Fibroblast of skin of left biceps (primary cell): ENCODE measurements around the gene MAP6.
"Not testable (repeated sequence)": the region's sequence is repeated elsewhere in the genome, so short reads cannot be mapped to it uniquely, and the experiment has no call there.

Experiments used
- DNase-seq, 2 experiments: peaks; one replicate each; pipeline ENCODE4 v3.0.0-alpha.2; 2013; ENCODE audit warnings: low read depth in 2 of 2

Gene MAP6

DNA sequence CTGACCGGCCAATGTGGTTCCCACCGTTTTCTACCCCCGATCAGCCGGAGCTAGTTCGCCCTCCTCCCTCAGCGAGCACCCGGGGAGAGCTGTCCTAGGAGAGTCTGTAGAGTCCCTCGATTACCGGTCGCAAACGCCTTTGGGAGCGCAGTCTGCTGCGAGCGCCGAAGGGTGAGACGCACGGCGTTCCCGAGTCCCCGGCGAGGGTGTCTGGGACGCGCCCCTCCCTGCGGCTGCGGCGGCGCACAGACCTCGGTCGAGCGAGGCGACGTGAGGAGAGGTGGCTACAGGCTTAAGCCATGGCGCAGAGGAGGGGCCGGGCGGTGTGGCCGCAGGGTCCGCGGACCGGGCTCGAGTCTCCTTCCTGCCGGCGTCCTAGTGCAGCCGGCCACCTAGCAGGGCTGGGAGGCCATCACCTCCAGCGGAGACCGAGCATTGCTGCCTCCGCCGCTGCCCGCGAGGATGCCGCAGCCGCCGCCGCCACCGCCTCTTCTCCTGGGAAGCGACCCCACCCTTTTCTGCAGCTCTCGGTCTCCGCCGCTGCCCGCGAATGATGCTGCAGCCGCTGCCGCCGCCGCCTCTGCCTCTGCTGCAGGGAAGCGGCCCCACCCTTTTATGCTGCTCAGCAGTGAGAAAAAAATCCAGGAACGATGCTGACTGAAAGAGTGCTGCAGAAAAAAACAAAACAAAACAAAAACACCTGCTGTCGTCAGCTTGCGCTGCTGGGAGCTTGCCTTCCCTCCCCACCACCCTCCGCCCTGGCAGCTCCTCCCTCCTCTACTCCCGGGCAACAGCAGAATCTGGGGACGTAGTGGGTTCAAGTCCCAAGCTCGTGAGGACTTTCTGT is at the start of gene MAP6:
MAP6 (minus strand) TSS at position 588 of the 847 bp plus-strand sequence. CDS start 669 bp downstream, outside the sequence.
- no peak for DNase-seq

DNA sequence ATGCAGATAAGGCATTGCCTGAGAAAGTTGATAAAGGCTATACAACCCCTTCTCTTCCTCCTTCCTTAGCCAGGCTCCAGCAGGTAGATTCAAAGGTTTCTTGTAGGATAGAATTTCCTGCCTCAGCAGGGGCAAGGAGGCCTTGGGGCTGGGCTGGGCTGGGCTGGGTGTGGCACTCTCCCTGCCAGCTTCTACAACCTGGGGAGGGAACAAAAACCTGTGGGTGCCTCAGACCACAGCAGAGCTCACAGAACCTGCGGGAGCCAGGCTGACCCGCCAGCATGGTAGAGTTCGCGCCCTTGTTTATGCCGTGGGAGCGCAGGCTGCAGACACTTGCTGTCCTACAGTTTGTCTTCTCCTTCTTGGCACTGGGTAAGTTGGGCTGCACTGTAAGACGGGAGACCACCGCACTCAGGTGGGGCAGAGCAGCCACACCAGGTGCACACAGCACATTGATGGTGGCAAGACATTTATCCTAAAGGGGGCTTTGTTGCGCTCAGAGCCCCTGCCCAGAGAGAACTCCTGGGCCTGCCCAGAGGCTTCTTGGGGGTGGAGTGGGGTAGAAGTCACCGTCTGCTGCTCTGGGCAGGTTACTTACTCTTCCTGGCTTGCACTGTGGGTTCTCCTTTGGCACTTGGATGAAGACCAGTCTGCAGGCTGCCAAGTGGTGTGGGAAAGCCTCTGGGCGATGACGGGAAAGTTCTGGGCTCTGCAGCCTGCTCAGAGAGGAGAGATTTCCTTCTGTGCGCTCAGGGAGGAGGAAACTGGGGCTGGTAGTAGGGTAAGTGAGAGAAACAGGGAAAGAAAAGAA is 49.0 kb upstream of the MAP6 start, which contains the start of gene MOGAT2:
MOGAT2 (plus strand) TSS at position 231 of the 811 bp plus-strand sequence; CDS start at position 282, 51 bp downstream.
- DNase-seq = no peak

DNA sequence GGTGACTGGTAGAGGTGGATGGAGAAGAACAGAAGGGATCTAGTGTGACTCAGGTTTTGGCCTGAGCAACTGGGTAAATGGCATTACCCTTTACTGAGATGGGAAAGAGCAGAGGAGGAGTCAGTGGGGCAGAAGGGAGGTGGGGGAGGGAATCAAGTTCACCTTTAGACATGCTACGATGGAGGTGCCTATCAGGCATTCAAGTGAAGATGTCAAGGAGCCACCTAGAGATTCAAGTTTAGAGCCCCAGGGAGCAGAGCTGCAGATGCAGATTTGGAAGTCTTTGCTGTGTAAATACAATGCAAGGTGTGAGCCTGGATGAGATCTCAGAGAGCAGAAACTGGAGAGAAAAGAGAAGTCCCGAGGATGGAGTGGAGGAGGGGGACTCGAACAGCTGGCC is 47.8 kb upstream of the MAP6 start:
- no peak for DNase-seq

DNA sequence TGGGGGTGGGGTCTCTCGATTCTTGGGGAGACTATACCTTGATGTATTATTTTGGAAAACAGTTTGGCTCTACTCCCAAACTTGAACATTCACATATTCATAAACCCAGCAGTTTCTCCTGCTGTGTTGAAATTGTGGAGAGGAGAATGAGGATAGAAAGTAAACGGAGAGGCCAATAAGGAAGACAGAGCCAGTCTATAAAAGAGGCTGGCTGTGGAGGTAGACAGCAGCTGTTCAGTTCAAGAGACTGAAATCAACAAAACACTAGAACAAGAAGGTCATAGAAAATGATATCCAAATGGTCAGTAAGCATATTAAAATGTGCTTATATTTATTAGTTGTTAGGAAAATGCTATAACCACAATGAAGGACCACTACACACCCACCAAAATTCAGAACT is 46.9 kb upstream of the MAP6 start:
- no peak for DNase-seq

DNA sequence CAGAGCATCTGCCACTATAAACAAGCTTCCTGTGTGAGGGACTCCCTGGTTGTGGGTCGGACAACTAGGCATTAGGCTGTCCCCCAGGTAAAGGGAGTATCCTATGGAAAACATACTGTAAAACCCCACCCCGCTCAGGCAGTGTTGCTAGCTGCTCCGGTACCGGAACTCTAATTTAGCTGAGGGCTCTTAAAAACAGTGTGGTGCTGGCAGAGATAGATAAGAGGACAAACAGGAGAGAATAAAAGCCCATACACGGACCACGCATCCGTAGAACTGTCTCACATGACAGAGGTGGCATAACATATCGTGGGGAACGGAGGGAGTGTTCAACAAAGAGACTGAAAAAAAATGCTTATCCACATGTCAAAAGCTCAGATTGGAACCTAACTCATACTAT is 45.4 kb upstream of the MAP6 start:
- DNase-seq = no peak

DNA sequence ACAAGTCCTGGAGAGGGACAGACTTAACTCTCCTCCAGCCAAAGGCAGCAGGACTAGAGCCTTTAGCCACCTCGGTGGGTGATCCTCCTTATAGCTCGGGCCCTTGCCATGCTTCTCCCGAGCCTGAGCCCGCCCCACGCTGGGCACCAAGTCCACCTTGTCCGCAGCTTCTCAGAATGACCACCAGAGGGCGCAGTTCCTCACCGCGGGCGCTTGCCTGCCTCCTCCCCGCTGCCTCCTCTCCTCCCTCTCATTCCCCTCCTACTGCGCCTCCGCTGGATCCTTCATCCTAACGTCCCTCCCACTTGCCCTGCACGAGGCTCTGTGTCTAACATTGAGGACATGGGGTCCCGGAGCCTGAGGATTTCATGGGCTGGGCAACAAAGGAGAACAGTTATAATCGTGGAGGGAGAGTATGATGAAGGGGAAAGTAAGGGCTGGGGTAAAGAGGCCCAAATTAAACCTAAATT is 37.5 kb upstream of the MAP6 start:
- peak; percentile 14 to 15 for DNase-seq

DNA sequence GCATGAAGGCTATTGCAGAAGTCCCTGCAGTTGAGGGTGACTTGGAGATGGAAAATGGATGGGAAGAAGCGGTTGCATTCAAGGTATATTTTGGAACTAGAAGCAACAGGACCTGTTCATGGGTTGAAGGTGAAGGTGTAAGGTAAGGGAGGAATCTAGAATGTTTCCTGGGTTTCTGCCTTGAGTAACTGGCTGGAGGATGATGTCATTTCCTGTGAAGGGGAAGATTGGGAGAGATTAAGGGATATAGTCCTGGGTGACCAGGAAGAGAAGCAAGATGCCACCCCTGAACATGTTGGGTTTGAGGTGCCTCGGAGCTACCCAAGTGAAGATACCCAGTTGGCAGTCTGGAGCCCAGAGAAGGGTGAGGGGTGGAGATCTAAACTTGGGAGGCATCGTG is 36.7 kb upstream of the MAP6 start:
- DNase-seq = no peak

DNA sequence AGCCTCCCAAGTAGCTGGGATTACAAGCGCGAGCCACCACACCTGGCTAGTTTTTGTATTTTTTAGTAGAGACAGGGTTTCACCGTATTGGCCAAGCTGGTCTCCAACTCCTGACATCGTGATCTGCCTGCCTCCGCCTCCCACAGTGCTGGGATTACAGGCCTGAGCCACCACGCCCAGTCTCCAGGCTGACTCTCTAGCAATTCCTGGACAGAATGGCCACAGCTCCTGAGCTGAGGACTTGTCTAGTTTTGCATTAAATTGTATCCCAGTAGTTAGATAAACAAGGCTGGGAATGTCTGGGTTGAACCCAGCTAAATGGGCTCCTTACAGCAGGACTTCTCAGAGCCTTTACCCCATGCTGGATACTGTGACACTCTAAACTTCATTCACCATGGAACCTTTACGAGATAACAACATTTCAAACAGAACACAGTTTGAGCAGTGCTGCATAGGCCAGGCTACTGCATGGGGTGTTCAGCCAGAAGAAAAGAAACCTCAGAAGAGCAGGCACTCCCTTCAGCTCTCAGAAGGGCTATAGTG is 34.9 kb upstream of the MAP6 start:
- no peak for DNase-seq

DNA sequence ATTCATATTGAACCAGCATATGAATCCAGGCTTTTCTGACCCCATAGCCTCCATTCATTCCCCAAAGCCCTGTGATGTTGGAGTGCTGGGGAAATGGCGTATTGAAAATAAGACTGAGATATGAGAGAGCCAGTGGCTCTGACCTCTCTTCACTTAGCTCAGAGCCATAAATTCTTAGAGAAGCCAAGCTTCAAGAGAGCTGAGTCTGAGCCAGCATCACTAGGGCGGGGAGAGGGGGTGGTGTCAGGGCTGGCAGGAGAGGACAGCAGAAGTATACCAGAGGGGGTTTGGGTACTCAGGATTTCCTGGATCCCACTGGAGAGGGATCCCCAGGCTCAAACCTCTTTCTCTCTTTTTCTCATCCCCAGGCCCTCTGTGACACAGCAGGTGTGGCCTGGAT is 32.1 kb upstream of the MAP6 start:
- no peak for DNase-seq

DNA sequence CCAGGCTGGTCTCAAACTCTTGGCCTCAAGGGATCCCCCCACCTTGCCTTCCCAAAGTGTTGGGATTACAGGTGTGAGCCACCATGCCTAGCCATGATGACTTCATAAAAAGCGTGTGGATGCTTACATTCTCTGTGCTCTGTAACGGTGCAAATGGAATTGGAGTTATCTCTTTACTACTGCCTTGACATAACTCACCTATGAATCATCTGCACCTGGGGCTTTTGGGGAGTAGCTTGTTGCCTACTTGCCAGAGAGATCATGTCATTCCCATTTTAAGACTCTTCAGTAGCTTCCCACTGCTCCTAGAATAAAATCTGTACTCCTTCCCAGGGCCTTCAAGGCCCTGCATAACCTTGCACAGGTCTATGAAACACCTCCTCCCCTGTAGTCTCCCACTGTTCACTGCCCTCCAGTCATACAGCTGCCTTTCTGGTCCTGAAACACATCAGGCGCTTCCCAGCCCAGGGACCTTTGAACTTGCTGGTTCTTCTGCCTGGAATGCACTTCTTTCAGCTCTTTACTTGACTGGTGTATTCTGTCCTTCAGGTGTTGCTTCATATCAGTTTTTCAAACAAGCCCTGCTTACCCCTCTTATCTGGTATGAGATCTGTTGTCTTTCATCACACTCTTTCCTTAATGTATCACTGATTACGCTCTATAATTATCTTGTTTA is 29.2 kb upstream of the MAP6 start:
- DNase-seq = no peak

DNA sequence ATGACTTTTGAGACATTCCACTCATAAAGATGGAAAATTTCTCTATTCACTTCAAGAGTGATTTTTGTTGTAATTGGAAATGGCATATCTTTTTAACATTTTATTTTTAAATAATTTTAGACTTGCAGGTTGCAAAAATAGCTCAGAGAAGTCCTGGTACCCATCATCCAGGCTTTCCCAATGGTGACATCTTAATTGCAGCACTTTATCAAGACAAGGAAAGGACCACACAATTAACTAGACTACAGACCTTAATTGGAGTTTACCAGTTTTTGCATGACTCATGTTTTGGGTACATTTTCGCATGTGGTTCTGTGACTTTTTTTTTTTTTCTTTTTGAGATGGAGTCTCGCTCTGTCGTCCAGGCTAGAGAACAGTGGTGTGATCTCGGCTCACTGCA is 23.0 kb upstream of the MAP6 start:
- no peak for DNase-seq

DNA sequence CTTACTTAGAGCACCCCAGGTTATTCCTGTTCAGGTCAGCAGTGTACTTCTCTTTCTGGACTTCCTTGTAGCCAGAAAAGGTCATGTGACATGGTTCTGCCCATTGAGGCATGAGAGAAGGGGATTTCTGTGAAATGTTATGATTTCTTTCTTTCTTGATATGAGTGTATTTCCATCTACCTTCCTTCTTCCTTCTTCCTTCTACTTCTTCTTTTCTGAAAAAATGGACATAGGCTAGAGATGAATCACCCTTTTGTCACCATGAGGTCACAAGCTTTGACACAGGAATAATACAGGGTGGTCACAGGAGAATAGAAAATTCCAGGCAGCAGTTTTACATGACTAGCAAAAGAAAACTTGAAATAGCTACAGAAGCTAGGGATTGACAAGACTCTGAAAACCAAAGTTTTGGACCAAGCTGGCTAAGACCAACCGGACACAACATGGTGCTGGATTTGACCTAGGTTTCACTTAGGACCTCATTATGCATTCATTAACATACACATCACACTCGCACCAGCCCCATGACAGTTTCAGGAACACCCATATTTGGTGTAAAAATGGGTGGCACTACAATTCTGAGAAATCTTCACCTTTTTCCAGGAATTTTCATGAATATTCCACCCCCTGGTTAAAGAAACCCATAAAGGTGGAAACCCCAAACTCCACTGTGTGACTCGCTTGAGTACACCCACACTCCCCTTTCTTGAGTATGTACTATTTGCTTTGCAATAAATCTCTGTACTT is 21.2 kb upstream of the MAP6 start:
- DNase-seq = no peak

DNA sequence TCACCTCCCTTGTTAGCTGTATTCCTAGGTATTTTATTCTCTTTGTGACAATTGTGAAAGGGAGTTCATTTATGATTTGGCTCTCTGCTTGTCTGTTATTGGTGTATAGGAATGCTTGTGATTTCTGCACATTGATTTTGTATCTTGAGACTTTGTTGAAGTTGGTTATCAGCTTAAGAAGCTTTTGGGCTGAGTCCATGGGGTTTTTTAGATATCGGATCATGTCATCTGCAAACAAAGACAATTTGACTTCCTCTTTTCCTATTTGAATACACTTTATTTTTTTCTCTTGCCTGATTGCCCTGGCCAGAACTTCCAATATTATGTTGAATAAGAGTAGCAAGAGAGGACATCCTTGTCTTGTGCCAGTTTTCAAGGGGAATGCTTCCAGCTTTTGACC is 15.0 kb upstream of the MAP6 start:
- DNase-seq = not testable (repeated sequence)

DNA sequence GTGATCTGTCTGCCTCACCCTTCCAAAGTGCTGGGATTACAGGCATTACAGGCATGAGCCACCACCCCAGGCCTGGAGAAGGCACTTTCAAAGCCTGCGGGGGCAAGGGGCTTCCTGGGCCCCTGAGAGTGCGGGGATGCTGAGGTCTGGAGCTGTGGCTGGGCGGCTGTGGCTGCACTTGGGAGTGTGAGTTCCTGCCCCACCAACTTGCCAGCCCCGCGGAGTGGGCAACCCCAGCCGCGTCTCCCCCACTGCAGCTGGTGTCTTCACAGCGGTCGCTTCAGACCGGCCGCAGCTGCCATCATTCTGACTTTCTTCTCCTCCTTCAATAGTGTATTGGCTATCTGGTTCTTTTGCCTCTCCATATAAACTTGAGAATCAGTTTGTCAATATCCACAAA is 10.7 kb upstream of the MAP6 start:
- no peak for DNase-seq

DNA sequence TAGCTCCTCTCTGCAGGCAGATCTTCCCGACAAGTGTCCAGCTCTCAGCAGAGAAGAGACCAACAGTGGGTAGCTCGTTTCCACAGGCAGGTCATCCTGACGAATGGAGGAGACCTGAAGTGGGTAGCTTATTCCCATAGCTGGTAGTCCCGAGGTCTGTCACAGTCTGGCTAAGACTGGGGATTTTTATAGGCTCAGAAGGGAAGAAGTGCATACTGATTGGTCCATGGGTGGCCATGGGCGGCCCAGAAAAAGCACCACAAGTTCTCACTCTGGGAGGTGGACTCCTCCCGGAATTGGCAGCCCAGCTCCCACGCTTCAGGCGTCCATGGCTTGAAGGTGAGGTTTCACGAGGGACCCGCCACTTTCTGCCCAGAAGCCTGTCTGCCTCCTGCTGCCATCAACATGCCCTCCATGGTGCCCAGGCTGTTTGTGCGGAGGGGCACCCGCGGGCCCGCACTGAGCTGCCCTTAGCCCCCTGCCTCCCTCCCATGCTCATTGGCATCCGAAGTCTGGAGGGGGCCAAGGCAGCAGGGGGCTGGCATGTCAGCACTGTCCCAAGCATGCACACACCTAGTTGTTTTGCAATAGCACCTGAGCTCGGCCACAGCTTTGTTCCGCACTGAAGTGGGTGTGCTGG is 9.9 kb upstream of the MAP6 start:
- no peak for DNase-seq

DNA sequence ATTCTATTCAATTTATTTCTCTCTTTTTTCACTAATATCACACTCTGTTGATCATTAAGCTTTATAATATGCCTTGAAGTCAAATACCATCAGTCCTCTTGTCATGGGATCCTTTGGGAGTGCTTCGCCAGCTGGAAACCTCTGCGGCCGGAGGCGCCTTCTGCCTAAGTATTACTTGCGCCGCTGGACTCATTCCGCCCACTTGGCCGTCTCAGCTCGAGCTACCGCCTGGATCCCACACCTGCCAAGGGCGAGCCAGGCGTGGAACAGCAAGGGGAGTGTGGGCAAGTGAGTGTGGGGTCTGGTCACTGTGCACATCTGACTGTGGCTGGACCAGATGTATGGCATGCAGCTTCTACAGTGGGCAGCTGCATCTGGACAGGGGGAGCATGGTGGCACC is 9.1 kb upstream of the MAP6 start:
- no peak for DNase-seq

DNA sequence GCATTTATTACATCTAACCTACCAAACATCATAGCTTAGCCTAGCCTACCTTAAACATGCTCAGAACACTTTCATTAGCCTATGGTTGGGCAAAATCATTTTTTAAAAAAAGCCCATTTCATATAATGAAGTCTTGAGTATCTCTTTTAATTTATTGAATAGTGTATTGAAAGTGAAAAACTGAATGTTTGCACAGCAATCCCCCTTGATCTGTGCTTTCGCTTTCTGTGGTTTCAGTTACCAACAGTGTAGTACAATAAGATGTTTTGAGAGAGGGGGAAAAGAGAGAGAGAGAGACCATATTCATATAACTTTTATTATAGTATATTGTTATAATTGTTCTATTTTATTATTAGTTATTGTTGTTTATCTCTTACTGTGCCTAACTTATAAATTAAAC is 8.4 kb upstream of the MAP6 start:
- DNase-seq = no peak

DNA sequence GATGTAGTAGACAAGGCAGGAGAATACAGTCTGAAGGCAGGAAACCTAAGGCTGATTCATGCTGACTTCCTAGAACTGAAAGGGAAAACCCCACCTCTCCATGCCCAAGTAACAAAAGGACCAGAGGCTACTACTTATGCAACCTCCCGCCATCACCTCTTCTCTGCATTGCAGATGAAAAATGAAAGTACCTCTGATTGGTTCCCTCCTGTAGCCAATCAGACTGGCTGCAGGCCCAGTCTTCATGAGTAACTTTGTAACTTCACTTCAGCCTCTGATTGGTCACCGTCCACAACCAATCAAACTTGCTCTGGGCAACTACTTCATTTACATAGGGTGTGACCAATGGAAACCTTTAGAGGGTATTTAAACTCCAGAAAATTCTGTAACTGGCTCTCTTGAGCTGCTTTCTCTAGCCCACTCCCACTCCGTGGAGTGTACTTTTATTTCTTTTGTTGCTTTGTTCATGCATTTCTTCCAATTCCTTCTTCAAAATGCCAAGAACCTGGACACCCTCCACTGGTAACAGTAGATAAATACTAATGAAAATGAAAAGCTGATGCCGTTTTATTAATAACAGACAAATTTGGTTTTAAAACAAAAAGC is 5.2 kb upstream of the MAP6 start:
- DNase-seq = peak in 1 of 2 experiments; percentile 10

DNA sequence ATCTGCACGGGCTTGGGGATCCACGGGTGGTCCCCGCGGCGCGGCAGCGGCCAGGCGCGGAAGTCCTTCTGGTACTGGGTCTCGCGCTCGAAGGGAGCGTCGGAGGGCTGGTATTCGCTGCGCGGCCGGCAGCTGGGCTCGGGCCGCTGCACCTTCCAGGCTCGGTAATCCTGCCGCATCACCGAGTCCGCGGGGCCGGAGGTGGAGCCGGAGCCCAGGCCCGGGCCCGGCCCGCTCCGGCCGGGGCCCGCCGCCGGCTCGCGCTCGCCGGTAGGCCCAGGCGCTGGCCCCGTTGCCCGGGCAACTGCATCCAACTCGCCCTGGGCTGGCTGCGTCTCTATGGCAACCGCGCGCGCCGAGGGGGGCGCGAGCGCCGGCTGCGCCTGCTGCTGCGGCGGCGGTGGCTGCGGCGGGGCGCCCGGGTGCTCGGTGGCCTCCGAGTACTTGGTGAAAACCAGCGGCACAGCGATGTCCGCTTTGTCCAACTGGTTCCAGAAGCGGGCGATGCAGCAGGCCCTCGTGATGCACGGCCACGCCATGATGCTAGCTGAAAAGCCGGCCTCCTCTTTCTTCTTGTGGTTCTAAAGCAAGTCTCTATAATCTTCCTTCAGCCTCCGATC is 897 bp downstream of the MAP6 start:
- no peak for DNase-seq
